ENCODE measurements around the gene JAZF1.
"Not testable (repeated sequence)": the region's sequence is repeated elsewhere in the genome, so short reads cannot be mapped to it uniquely, and the experiment has no call there.

DNA sequence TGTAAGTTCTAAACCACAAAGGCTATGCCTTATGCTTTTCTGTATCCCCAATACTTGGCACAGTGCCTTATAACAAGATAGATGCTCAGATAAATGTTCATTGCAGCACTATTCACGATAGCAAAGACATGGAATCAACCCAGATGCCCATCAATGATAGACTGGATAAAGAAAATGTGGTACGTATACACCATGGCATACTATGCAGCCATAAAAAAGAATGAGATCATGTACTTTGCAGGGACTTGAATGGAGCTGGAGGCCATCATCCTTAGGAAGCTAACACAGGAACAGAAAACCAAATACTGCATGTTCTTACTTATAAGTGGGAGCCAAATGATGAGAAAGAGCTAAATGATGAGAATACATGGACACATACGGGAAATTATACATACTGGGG is 293.9 kb downstream of the JAZF1 start:
- TF ChIP-seq CTCF, POLR2AphosphoS5, POLR2A, EP300 (IDR thresholded peaks at IDR 0.05): not testable (repeated sequence)
